ENCODE measurements around the gene KIAA0825.

KIAA0825 gene

DNA sequence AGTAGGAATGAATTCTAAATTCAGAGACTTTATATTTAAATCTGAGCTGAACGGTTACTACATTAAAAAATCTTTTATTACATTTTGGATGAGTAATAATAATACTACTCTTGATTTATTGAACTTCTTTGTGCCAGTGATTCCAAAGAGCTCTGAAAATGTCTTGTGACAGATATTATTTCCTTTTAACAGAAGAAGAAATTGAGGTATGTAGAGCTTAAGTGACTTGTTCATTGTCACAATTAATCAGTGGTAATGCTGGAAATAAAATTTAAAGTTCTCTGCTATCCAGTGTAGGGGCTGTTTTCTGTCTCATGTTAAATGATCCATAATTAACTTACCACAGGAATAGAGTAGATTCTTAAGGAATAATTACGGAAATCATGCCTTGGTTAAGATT is 335.3 kb downstream of the KIAA0825 start:
- no peak for DNase-seq

DNA sequence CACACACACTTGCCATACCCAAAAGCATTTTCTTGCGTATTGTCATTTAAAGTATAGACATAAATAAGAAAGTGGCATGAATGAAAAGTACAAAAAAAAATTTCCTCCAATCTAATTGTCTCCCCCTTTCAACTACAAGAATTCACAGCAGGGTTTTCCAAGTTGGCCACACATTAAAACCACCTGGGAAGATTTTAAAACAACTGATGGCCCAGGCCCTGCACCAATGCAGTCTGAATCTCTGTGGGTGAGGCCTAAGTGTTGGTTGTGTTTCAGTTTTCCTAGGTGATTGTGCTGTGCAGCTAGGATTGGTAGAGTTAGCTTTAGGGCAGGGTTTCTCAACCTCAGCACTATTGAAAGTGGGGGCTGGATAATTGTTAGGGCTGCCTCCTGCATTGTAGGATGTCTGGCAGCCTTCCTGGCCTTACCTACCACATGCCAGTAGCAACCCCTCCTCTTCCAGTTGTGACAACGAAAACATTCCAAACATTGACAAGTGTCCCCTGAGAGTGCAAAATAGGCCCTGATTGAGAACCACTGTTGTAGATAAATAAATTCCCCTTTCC is 337.1 kb downstream of the KIAA0825 start:
- DNase-seq, result no peak

DNA sequence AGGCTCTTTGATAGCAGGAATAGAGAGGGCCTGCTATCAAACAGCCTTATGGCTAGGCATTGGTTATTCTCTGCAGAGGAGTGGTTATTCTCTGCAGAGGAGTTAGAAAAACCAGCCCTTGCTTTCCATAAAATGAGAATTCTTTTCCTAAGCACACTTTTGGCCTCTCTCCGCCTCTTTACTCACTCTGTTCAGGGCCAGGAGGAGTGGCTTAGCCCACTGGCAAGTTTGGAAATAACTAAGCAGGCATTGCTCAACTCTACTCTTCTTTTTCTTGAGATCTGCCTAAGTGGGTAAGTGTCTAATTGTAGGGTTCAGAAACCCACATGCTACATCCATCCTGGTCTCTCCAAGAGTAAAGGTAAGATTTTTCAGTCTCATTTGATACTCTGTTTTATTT is 341.7 kb downstream of the KIAA0825 start:
- DNase-seq, result no peak

DNA sequence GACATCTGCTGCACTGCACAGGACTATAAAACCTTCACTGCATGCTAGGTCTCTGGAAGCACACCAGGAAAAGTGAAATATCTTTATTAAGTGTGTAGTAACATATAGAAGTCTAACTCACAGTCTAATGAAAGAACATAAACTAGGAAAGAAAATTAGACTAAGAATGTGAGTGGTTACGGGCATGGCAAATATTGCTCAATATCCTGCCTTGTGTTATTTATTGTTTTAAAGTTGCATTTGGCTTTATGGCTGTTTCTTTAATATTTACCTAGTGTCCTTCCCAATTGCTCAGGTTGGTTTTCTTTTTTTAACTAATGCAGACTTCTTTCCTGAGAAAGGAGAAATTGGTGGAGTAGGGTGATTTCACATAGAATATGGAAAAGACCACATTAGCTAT is 342.4 kb downstream of the KIAA0825 start:
- DNase-seq, result no peak

DNA sequence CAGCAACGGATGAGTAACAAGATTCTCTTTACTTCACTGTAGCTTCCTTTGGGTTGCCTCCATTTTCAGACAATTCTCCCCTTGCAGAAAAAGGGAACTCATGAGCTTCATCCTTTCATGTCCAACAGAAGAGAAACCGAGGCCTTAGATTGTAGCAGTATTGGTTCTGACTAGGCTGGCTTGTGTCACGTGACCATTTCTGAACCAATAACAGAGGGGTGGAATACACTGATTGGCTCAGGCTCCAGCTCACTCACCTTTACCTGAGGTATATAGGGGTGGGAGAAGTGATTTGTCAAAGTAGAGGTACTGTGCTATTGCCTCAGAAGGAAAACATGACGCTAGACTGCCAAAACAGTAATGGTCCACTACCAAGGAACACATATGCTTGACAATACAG is 343.7 kb downstream of the KIAA0825 start:
- no peak for DNase-seq

DNA sequence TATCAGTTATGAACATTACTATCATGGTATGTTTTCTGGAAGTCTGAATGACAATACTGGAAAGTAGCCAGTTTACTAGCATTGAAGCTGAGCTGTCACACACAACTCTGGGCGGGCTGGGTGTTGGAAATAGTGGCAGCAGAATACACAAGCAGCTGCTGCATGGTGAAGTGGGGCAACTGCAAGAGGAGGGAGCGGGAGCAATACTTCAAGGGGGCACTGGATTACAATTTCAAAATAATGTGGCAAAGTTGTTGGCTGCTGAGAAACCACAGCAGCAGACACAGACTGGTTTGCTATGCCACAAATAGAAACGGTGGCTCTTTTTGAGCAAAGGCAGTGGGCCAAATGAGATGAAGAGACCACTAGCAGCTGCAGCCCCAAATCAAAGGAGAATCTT is 350.2 kb downstream of the KIAA0825 start:
- no peak for DNase-seq

DNA sequence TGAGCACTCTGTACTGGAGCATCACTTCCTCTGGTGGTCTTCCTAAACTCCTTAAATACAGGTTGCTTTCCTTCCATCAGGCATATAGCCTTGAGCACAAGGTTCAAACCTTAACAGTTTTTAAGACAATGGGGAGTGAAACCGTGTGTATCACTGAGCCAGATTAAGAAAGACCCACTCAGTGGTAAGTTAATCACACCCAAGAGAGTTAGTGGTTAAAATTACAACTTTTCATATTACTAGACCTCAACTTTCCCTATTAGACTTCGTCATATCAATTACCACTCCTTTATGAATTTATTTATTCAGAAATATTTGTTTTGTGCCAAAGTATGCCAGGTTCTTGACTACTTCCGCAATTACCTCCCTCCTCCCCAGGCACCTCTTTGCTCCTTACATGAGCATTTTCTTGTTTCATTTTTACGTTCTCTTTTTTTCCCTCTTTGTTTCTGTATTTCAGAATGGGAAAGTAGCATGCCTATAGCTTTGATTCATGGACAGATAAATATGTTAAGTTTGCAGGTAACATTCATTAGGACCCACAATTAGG is 351.0 kb downstream of the KIAA0825 start:
- no peak for DNase-seq

DNA sequence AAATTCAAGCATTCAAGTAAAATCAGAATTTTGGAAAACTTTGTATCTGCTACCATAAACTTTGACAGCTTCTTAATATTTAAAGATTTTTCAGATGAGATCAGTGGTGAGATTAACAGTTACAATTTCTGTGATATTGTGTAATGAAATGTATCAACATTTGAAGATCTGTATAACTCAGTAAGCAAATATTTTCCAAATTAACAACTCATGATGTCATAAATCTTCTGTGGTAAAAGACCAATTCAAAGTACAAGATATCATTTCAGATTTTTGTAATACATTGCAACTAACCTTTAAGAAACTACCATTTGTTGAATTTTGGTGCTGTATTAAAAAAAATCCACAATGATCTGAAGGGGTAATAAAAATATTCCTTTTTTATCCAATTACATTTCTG is 352.2 kb downstream of the KIAA0825 start:
- no peak for DNase-seq

DNA sequence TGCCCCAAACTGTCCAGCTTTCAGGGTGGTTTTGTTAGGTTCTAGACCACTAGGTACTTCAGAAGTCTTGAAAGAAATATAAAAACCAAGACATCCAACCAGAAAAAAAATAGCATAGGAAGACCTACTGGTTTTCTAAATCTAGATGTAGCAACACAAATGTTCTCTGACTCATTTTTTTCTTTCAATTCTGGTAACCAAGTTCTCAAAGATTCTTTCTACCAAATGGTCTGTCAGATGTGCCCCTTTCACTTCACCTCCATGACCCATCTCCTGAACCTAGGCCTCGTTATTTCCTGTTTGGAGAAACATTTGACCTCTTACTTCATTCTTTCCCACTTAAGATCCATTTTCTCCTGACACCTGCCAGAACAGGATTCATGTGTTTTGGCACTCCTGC is 355.3 kb downstream of the KIAA0825 start:
- no peak for DNase-seq

DNA sequence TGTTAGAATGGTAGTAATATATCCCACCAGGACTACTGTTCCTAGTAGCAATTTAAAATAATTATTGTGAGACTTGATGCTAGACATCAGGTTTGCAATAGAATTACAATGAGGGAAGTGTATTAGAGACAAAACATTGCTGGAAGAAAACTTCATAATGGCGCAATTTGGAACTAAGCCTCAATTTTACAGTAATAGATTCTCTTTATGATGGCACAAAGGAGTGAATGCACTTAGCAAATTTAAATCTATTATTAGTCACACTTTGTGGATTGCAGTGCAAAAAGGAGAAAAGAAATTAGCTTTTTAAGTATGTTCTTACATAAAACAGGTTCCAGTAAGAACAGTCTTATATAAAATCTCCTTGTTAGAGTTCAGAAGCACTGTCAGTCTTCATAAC is 358.3 kb downstream of the KIAA0825 start:
- no peak for DNase-seq

DNA sequence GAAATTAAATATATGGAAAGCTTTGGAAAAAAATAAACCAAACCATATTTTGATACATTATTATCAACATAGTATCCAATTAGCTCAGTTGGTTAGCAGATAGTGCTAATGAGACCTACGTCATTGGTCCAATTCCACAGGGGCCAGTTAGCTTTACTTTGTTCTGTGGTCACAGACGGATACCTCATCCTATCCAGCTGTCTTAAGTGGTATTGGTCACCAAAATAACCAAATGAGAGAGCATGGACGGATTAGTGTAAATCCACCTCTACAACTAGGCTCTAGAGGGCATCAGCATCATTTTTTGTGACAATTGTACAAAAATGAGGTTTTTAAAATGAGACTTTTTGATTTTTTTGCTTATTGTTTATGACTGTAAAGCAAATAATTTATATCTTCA is 364.2 kb downstream of the KIAA0825 start:
- no peak for DNase-seq

DNA sequence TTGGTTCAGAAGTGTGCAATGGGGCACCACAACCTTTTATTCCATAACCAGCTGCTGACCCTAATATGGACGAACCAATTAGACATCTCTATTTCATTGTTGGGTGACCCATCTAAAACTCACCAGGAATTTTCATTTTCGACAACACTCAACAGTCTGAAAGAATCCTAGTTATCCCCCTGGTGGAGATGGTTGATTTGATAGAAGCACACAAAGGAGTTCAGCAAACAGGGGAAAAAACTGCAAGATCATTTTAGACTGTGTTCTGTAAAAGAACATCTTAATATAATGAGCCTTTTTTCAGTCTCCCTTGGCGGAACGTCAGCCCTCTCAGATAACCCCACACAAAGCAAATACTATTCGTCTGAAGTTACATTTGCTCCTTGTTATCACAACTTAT is 367.4 kb downstream of the KIAA0825 start:
- DNase-seq, result no peak

DNA sequence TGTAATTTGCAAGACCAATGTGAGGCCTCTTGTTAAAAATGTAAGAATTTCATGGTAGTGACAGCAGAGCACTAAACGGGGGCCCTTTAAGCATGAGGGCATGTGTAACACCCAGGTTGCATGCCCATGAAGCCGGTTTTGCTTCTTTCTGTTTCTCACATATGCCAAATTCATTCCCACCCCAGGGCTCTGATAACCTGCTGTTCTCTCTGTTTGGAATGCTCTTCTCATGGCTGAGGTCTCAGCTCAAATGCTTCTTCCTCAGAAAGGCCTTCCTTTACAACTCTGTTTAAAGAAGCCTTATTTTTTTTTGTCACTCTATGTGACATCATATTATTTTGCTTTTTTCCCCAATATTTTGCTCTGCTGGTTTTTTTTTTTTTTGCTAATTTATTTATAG is 369.0 kb downstream of the KIAA0825 start:
- DNase-seq, result no peak

DNA sequence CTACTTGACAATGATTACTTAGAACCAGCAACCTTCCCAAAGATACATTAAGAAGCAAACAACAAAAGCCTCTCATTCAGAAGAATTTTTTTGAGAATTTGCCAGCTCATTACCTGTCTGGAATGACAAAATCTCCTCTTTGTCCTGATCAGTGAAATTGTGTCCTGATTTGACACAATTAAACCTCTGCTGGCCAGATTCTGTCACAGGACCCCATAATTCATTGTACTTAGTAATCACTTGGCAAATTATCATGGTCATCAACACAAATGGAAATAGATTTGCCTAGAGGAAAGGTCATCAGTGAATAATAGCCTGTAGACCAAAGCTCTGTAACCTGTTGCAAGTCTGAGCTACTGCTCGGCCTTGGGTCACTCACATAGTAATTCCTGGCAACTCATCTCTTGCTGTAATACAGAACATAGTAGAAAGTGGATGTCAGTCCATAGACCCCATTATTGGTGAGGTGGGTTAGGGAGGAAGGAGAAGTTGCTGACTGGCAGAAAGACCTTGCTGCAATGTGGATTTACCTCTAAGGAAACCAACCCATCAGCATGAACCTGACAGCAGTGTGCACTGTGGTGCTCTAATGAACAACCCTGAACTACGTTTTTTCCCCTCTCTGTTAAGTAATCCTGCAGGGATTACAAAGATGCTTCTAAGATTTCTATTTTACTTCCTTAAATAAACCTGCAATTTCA is 370.1 kb downstream of the KIAA0825 start:
- no peak for DNase-seq

DNA sequence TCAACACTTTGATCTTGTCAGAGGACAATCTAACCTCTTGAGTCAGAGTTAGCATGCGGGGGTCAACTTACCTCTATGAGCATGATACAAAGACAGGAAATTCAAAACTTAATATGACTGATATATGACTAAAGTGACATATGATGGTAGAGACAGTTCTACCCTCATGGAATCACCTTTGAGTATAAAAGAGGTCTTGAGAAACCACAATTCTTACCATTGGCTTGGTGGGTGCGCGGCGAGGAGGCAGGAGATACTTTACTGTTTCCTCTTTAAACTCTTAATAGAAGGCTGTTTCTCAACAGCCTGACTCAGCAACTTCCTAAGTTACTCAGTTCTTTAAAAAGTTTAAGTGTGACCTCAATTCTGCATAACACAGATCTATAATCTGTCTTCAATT is 372.8 kb downstream of the KIAA0825 start:
- DNase-seq, result no peak

DNA sequence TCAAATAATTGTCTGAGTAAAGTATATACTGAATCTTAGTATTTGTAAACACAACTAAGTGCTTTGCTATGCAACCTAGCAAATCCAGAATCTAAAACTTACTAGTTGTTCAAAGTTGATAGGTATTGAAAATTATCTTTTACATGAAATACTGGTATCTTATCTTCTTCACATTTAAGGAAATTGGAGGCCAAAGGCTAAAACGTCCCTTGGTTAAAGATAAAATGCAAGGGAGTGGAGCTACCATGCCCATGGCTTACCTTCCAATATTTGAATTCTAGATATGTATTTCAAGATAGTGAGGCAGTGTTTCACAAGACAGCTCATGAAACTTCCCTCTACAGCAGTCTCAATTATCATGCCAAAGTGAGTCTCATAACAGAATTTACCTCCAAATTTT is 373.5 kb downstream of the KIAA0825 start:
- DNase-seq, result no peak

DNA sequence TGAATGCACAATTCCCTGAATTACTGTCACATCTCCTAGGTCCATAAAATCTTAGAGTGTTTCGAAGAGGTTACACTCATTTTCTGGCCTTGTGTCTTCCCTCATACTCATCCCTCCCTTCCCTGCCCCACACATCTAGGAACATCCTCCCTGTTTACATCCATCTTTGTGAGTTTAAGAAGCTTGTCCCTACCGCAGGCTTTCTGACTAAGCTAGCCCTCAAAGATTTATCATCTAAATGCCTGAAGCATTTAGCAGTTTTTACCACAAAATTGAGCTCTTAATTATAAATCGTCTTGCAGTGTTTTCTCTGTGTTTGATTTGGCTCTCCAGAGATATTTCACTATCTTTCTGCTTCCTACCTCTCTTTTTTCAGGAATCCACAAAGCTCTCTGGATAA is 374.8 kb downstream of the KIAA0825 start:
- no peak for DNase-seq

DNA sequence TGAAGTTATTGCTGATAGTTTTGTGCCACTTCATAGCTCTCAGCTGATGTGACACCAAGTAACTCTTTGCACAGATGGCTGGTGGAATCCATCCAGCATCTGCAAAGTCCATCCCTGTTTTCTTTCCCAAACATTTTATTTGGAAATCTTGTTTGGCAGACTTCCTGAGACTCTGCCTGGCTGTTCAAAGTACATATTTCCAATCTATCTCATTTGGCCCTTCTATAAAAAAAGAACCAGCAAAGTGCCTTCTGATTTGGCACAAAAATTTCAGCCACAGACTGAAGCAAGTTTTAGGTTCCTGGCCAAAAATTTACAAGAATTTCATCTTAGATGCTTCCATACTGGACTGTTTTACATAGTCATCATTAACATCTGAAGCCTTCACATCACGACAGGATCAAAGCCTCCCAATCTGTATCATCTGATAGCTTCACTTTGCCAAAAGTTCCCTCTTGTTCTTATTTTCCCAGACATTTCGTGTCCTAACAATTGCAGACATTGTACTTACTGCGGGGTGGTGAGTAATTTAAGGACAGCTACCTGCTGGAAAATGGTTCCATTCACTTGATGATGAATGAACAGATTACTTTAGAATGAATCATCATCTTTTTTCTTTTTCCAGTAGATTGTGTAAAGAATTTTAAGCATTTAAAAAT is 377.3 kb downstream of the KIAA0825 start:
- DNase-seq, result no peak

DNA sequence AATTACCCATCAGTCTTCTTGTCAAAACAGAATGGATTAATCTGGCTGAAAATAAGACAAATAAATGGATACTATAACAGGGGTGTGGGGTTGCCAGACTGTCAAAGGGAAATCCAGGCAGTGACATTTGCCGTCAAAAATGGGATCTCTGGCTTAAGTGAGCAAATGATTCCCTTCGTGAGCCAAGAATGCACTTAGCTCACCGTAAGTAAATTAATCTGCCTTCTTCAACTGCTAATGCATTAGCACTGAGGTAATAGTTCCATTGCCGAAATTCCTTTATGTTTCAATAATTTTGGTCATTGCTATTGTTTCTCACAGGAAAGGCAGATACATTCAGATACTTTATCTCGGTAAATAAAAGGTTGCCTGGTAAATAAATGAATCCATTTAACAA is 377.8 kb downstream of the KIAA0825 start:
- DNase-seq, result no peak

DNA sequence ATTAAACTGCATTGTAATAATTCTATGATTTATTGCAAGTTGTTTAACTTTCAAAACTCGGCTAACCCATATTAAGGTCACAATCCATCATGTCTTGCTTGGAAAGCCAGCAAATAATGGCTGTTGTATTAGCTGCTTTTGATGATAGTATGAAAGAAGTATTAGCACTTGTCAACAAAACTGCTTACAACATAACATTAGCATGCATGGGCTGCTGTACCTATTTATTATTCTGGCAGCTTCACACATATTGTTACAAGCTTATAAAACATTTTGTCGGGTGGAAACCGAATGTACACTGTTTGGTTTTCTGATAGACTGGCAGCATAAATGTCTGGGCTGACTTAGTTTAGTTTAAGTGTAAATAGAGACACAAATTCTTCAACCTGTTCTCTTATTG is 378.3 kb downstream of the KIAA0825 start:
- DNase-seq, result no peak

DNA sequence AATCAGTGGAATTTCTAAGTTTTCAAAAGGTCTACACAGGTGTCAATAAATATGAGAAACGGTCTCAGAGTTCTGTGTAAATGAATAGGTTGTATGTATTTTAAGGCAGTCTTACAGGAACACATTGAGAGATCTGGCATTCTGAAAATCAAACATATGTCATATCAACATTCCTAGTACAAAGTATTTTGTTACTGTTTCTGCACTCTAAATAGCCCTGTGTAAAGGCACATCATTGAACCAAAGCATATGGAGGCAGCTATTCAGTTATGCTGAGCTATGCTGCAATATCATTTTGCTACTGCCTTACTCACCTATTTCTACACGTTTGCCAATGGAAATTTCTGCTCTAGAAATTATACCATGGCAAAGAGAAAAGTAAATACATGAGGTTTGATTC is 379.1 kb downstream of the KIAA0825 start:
- no peak for DNase-seq

DNA sequence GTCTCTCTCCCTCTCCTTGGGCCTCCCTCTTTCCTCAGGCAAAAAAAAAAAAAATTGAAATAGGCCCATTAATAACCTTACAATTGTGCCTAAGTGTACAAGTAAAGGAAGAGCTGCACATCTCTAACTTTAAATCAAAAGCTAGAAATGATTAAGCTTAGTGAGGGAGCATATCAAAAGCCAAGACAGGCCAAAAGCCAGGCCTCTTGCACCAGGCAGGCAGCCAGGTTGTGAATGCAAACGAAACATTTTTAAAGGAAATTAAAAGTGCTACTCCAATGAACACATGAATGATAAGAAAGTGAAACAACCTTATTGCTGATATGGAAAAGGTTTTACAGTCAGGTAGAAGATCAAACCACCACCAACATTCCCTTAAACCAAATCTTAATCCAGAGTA is 383.4 kb downstream of the KIAA0825 start:
- no peak for DNase-seq

DNA sequence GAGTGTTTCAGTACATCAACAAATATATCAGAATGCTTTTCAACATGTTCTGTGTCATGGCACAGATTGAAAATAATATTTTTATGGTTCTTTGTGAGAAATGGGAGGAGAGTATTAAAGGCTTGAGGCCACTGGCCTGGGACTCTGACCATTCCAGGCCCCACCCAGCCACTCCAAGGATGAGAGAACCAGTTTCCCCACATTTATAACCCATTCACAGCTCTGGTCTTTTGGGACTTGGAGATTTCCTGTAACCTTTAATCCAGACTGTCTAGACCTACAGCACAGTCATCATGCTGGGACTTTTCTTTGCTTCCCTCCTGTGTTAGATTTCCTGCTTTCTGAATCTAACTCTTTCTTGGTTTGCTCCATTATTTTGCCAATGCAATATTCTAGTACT is 389.6 kb downstream of the KIAA0825 start:
- DNase-seq, result no peak

DNA sequence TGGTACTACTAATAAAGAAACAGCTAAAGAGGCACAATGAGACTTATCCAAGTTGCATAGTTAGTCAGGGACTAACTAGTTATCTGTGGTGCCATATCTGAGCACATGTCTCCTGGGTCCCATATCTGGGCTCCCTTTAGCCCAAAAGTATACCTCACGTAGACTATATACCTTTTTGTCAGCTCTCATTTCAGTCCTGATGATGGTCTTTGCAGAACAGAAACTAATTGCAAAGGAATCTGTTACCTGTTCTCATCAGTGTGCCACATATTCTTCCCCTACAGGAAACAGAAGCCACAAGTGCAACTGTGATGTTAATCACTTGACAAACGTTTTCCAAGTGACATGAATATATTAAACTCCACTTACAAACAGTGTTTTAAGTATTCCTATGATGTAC is 395.2 kb downstream of the KIAA0825 start:
- no peak for DNase-seq

DNA sequence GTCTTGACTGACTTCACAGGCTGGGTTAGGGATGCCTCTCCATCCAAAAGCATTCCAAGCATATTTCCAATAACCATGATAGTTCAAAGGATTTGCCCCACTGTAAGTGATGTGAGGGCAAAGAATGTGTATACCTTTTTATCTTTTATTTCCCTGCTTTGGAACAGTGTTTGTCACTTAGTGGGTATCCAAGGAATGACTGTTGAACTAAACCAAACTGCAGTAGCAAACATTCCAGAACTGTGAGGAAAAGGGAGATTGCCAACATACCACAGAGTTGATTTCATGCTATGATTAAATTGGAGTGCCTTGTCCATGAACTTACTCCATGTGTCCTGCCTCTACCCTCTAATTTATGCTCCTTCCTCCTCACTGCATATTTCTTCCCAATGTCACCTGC is 400.0 kb downstream of the KIAA0825 start:
- no peak for DNase-seq

Data from activated naive CD4-positive, alpha-beta T cell (primary cell).